ENCODE measurements around the gene KIF2A.

KIF2A gene

GRCh38 chr5:62395210-62395950, 89.4 kb downstream of the KIF2A start:
- no peak for DNase-seq

GRCh38 chr5:62403411-62404250, 97.6 kb downstream of the KIF2A start, which contains the start of gene DIMT1:
TSS of gene DIMT1 (minus strand) at chr5:62403905. CDS start at chr5:62403772, 133 bp downstream.
- DNase-seq = peak; percentile 99

- DNase-seq = peak; percentile 99
Observed at GRCh38 chr5:62412549-62413329, 106.7 kb downstream of the KIF2A start, which contains the start of gene IPO11. TSS of gene IPO11 (plus strand) at chr5:62412763. CDS start at chr5:62437280, 24,517 bp downstream.

- no peak for DNase-seq
Observed at GRCh38 chr5:62413711-62414110, 107.7 kb downstream of the KIF2A start.

GRCh38 chr5:62418462-62419076, 112.6 kb downstream of the KIF2A start:
- no peak for DNase-seq

- peak; percentile 29 for DNase-seq
Observed at GRCh38 chr5:62419609-62420008, 113.6 kb downstream of the KIF2A start.

GRCh38 chr5:62421414-62421813, 115.4 kb downstream of the KIF2A start:
- peak; percentile 83 for DNase-seq

- DNase-seq = no peak
Observed at GRCh38 chr5:62424763-62425162, 118.8 kb downstream of the KIF2A start.

- peak; percentile 94 for DNase-seq
Observed at GRCh38 chr5:62431735-62432620, 126.0 kb downstream of the KIF2A start.

GRCh38 chr5:62432621-62433064, 126.6 kb downstream of the KIF2A start:
- DNase-seq = peak; percentile 94

All from OCI-M1 (cell line).